ENCODE measurements around the gene MAOA.
"Not testable (repeated sequence)": the region's sequence is repeated elsewhere in the genome, so short reads cannot be mapped to it uniquely, and the experiment has no call there.

Gene MAOA

DNA sequence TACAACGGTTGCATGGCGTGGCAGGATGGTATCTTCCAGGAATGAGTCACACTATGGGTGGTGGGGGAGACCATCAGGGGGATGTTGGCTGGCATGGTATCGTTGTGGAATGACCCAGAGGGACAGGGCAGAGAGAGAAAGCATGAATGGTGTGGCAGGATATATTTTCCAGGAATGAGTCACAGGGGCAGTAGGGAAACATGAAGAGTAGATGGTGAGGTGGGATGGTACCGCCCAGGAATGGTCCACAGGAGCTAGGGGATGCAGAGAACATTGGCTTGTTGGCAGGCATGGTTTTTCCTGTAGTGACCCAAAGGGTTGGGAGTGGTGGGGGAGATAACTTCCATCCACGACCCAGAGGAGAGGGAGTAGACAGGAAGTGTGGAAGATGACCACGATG lies 62.4 kb downstream of the MAOA start:
- no peak for DNase-seq

DNA sequence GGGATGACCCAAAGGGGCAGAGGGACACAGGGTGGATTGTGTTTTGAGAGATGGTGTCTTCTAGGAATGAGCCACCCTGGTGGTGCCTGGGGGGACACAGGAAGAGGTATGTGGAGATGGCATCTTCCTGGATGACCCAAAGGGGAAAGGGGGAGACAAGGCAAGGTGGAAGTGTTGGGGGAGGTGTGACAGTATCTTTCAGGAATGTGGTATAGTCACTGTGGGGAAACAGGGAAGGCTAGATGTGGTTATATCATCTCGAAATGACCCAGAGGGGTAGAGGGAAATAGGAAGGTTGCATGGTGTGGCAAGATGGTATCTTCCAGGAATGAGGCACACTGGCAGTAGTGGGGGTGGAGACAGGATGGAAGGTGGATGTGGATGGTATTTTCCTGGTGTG lies 62.9 kb downstream of the MAOA start:
- DNase-seq = no peak

DNA sequence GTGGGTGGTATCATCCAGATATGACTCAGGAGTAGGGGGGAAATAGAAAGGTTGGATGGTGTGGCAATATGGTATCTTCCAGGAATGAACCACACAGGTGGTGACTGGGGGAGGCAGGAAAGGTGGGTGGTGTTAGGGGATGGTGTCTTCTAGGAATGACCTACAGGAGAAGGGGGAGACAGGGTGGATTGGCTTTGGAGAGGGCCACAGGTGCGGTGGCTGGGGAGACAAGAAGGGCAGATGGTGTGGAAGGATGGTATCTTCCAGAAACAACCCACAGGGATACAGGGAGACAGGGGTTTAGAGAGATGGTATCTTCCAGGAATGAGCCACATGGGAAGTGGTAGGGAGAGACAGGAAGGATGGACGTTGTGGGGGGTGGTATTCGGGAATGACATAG lies 64.0 kb downstream of the MAOA start:
- DNase-seq = no peak

DNA sequence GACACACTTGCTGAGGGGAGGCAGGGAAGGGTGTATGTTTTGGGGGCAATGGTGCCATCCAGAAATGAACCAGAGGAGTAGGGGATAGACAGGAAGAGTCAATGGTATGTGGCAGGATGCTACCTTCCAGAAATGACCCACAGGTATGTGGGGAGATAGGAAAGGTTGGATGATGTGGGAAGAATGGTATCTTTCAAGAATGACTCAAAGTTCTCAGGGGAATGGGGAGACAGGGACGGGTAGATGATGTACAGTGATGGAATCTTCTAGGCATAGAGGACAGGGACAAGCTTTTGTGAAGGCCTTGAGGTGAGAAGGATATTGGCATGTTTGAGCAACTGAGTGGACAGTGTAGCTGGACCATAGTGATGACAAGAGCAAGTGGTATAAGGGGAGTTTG lies 64.9 kb downstream of the MAOA start:
- no peak for DNase-seq

DNA sequence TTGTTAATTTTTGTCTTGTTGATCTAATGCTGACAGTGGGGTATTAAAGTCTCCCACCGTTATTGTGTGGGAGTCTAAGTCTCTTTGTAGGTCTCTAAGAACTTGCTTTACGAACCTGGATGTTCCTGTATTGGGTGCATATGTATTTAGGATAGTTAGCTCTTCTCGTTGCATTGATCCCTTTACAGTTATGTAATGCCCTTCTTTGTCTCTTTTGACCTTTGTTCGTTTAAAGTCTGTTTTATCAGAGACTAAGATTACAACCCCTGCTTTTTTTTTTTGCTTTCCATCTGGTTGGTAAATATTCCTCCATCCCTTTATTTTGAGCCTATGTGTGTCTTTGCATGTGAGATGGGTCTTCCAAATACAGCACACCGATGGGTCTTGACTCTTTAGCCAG lies 69.1 kb downstream of the MAOA start:
- not testable (repeated sequence) for DNase-seq

DNA sequence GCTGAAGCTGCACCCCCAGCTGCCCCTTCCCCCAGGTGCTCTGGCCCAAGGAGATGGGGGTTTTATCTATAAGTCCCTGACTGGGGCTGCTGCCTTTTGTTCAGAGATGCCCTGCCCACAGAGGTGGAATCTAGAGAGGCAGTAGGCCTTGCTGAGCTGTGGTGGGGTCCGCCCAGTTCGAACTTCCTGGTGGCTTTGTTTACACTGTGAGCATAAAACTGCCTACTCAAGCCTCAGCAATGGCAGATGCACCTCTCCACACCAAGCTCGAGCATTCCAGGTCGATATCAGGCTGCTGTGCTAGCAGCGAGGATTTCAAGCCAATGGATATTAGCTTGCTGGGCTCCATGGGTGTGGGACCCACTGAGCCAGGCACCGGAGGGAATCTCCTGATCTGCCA lies 71.2 kb downstream of the MAOA start:
- not testable (repeated sequence) for DNase-seq

DNA sequence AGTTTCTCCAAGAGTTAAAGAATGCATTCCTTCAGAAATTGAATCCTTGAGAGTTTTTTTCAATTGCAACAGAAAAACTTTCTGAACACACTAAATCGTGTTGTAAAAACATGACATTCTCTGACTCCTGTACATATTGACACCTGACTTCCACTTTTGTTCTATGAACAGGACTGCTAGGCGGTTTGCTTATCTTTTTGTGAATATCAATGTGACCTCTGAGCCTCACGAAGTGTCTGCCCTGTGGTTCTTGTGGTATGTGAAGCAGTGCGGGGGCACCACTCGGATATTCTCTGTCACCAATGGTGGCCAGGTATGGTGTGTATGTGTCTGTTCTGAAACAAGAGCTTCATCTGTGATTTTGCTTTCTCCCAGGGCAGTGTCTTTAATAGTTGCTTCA lies 71.9 kb downstream of the MAOA start:
- no peak for DNase-seq

DNA sequence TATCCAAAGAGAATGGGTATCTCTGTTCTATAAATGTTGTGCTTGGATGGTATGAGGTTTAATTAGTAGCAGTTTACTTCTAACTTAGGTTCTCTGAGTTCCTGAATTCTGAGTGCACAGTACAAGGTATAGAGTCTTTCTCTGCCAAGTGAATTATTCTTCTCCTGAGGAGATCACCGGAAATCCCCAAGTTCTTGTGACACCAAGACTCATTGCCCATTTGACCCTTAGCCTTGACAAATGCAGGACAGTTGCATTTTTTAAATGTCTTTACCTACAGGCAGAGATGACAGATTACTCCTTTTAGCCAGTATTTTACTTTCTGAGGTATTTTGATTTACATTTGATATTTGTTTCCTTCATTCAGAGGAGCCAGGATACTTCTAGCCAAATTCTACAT lies 72.9 kb downstream of the MAOA start:
- no peak for DNase-seq

DNA sequence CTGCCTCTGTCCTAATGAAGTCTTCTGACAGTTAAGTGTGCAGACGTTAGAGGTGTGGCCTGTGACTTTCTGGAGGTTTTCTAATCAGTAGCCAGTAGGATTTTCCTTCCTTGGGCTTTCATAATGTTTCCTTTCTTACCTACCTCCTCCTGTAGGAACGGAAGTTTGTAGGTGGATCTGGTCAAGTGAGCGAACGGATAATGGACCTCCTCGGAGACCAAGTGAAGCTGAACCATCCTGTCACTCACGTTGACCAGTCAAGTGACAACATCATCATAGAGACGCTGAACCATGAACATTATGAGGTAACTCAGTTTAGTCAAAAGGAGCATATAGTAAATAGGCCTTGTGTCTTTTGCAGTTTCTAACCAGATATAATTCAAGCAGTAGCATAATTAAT lies 75.0 kb downstream of the MAOA start:
- DNase-seq = no peak

DNA sequence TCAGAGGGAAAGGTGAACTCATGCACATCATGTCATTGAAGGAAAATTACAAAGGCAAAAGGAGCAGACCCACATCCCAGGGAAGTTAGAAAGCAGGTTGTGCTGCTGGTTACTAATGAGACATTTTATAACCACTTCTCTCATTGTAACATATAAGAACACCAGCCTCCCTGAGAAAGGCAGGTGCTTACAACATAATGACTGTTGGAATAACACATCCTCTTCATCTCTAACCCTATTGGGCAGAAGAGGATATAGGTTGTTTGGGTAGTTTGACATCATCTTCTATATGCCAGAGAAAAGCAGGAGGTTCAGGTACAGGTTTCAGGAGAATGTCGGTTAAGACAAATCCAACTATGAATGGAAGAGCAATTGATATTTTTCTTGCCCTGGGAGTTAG lies 77.6 kb downstream of the MAOA start:
- DNase-seq = no peak

DNA sequence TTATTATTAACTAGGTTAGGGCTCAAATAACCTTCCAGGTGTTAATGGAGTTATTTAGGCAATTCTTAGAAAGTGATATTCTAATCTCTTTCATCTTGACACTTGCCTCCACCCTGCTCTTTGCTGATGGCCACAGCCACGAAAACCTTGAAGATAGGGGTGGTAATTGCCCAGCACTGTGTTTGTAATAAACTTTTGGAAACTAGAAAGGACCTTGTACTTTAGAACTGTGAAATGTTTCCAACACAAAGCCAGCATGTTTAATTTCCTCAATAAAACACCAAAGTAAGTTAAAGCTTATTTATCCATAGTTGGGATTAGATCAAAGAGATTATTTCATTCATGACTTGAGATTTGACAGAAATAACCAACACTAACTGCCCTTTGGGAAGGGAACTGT lies 78.3 kb downstream of the MAOA start:
- no peak for DNase-seq

DNA sequence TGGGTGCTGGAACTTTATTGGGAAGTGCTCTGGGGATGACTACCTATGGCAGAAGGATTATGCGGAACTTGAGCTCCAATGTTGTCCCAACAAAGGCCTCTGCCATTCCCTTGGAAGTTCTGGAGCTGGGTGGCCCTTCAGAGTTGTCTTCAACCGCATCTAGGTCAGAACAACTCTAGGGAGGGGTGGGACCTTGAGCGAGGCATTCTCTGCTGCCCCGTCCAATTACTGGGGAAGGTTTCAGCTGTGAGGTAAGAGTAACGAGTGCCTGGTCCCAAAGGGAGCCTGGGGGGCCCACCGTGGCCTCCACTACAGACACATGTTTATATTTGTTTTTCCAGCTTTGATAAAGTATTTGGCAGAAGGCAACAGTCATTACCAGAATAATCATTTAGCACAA lies 79.4 kb downstream of the MAOA start:
- no peak for DNase-seq

DNA sequence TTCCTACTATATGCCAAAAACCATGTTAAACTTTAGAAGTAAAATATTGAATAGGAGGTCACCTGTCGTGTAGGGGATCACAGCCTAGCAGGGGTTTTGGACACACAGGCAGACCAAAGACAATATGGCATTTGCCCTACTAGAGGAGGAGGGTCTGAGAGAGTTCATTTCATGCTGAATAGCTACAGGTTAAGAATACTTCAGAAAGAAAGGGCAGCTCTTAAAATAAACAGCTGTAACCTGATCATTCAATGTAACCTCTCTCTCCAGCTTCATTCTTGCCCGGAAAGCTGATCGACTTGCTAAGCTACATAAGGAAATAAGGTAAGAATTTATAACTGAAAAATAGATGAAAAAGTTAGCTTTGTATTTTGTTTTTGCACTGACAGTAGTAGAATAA lies 79.9 kb downstream of the MAOA start:
- no peak for DNase-seq

DNA sequence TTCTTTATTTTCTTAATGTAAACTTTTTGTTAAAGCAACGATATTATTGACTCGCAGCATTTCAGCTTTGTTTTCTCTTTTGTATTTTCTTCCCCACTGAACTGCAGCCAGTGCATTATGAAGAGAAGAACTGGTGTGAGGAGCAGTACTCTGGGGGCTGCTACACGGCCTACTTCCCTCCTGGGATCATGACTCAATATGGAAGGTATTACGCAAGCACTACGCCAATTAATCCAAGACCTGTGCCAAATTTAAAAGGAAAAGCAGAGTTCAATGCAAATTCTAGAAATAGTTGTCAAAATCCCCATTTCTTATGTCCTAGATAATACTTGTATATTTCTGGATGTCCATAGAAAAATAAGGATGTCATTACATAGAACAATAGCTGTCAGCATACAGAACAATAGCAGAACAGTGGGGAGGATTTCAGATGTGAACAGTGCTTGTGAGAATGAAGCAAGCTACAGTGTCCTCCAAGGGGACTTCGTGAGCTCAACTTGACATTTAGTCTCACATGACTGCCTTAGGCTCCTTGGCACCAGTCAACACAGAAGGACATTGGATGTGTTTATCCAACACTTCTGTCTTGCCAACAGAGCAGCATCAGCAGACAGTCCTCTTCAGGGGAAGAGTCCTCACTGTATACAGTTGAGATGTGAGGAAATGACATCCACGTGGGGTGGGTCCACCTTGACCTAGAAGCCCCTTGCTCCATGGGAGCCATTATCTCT lies 85.9 kb downstream of the MAOA start:
- DNase-seq = no peak

DNA sequence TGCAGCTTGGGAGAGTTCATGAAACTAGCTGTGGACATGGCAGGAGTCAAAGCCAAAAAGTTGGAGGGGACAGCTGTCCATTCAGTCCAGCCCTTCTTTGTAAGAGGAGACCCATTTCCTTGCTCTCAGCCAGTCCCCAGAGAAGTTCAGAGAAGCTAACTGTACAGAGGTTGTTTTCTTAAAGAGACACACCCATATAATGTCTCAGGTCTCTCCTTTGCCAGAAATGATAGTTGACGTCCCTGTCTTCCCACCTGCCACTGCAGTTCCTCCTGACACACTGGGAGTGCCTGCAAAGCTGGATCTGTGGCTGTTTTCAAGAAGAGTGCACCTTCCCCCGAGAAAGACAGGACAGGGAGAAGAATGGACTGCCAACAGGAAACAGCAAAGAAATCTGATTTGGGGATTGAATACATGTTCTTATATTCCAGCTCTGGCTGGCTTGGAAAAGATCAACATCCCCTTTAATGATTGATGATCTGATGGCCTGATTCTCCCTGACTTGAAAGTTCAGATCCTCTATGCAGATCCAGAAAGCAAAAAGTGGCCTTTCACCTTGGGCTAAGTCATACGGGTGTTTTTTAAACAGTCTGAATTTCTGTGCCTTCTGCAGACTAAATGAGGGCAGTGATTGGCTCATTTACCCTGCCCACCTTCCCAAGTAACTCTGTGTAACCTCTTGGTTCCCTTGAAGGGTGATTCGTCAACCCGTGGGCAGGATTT lies 87.2 kb downstream of the MAOA start:
- no peak for DNase-seq

DNA sequence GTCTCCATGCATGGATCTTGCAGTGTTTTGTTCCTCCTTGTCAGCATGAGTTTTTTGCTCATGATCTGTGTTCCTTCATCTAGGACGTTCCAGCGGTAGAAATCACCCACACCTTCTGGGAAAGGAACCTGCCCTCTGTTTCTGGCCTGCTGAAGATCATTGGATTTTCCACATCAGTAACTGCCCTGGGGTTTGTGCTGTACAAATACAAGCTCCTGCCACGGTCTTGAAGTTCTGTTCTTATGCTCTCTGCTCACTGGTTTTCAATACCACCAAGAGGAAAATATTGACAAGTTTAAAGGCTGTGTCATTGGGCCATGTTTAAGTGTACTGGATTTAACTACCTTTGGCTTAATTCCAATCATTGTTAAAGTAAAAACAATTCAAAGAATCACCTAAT lies 88.2 kb downstream of the MAOA start:
- DNase-seq = no peak

DNA sequence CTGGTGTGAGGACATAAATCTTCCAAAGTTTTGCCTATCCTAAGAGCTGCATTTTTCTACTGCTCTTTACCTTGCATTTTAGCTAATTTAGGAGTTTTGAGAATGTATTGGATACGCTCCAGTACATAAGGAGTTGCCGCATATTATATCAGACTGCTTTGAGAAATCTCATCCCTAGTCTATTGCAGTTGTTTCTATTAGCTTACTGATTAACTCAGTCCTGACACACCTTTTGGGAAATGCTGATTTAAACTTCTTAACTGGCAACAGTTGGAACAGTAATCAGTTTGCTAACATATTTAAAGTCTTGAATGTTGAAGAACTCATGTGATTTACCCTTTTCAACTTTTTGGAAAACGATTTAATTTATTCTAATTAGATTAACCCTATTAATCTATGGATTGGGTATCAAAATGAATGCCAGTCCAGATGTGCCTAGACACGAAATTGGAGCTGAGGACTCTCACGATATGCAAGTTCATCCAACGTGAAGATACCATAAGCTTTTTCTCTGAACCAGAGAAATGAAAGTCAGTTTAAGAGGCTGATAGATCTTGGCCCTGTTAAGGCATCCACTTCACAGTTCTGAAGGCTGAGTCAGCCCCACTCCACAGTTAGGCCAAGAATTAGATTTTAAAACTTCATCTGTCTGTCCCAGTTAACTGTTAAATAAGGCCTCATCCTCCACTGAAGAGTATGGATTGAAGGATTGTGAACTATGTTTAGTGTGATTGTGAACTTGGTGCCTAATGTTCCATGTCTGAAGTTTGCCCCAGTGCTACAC lies 90.0 kb downstream of the MAOA start:
- no peak for DNase-seq

DNA sequence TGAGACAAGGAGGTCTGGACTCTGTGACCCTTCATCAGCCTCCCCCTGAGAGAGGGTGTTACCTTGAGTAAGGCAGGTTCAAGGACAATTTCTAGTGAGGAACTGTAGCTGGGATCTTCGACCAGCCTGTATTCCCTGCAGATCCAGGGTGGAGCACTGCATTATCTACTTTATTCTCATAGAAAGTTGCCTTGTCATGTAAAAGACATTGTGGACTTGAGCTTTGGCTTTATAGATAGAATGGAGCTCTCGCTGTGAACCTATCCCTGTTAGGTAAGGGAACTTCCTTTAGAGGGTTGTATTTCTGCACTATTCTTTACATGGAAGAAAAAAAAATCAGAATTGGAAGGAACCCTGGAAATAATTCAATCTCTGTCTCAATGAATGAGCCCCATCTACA lies 91.4 kb downstream of the MAOA start:
- no peak for DNase-seq

DNA sequence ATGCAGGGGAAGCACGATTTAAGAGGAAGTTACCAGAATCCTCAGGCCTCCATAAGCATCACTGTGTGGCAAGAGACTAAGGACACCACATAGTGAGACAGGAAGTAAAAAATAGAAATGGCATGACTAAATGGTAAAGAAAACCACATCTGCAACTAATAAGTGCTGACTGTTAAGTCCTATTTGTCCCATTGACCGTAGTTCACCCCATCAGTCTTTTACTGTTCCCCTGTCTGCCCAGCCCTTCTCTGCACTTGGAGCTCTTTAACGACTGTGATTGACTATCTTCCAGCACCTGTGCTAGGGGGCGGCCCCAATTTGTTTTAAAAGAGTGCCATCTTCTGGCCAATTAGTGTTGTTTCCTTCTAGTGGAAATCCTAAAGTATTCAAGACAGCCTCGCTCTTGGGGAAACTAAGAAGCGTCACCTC lies 94.2 kb downstream of the MAOA start:
- peak; percentile 1 to 62 (median 16) for DNase-seq

DNA sequence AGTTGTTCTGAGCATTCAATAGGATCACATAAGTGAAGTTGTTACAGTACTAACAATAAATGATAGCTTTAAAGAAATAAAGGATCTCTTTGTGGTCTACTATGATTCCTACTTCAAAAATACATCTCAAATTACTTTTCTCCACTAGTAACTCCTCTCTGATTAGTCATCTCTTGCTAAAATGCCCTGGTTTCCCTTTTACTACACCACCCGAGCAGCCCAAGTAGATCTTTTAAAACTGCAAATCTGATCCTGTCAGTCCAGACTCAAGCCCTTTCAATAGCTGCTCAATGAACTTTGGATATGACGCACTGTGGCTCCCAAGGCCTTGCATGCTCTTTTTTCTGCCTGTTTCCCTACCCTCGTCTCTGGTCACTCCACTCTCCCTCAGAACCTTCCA lies 97.5 kb downstream of the MAOA start:
- no peak for DNase-seq

DNA sequence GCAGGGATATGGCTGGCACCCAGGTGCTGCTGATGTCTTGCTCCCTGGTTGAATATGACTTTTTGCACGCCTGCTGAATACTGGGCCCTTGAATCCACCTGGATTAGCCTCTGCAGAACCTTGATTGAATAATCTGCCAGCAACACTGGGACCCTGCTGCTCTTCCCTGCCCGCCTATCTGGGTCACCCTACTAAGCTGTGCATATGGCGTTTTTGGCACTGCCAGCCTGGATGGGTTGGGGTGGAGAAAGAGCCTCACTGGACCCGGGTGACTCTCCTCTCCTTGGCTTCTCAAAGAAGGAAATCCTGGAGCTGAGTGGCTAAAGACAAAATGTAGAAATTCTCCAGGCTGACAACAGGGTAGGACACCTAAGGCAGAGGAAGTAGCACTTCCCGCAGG lies 100.0 kb downstream of the MAOA start:
- DNase-seq = no peak

DNA sequence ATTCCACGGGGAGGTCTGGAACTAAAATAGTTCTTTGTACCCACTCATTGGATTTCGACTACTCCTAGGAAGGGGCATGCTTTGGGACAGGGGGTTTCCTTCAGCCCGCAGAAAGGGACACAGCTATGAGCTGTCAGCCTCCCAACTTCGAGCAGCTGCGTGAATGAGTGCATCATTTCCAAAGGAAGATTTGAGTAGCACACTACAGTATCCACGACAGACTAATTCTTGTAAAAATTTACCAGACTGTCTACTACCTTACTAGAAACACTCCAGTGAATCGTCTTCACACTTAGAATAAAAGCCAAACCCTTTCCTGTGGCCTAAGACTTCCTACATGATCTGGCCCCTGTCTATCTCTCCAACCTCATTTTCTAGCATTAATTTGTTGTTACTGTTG lies 101.9 kb downstream of the MAOA start:
- no peak for DNase-seq

DNA sequence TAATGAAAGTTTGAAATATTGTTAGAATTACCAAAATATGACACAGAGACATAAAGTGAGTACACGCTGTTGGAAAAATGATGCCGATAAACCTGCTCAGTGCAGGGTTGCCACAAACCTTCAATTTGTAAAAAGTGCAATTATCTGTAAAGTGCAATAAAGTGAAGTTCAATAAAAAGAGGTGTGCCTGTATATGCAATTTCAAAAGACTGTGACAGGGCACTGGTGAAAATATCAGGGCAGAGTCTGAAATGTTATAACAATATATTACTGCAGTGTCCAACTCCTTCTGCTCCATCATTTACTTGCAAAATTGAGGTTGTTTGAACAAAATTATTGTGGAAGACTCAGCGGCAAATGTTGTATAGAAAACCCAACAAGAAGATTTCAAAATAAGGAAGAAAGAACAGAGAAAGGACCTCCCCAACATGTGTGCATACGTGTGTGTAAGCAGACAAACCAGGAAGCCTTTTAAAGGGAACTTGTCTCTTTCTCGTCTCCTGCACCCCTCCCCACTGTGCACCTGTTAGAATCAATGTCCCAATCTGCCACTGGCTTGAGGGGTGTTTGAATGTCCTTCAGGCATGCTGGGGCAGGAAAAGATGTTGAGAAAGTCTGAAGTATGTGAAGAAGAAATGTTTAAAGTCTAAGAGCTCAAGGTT lies 130.0 kb downstream of the MAOA start:
- DNase-seq = no peak

Measured in stimulated activated naive CD4-positive, alpha-beta T cell (primary cell).